ENCODE measurements around the gene TAF3. TPM values are rescaled to one million over a fixed set of nuclear protein-coding genes. Genes with fewer than 3 reads are reported as not detected.

TAF3 gene
- total and polyA plus RNA-seq, 2 experiments from 2014 or later = 3.9 to 7.7 TPM

- DNase-seq (ENCODE audit: low read depth in 1 of 2, low spot score in 1 of 2) = no peak
- H3K27me3 ChIP-seq = no peaks in the 10 kb centered on the region
- H3K9me3 ChIP-seq (ENCODE audit: low read depth) = no peaks in the 10 kb centered on the region
- H3K36me3 ChIP-seq = peaks cover 8% of the 10 kb centered on the region
- peaks cover 6% of the 10 kb centered on the region for H3K4me1 ChIP-seq (ENCODE audit: low read depth)
- no peak overlapping the region for H3K27ac ChIP-seq
- TF ChIP-seq CTCF (IDR thresholded peaks at IDR 0.05; ENCODE audit: low read depth, low read length) = no peak
- no peak overlapping the region for H3K4me3 ChIP-seq
Observed at GRCh38 chr10:8013619-8014018, 195.3 kb downstream of the TAF3 start.

- Histone ChIP-seq H3K4me1 (ENCODE audit: low read depth) (peaks cover 6% of the 10 kb centered on the region), H3K9me3 (ENCODE audit: low read depth) (no peaks in the 10 kb centered on the region), H3K4me3 (no peak overlapping the region), H3K36me3 (peaks cover 8% of the 10 kb centered on the region), H3K27me3 (no peaks in the 10 kb centered on the region), H3K27ac (no peak overlapping the region)
- TF ChIP-seq CTCF (IDR thresholded peaks at IDR 0.05; ENCODE audit: low read depth, low read length) = no peak
- DNase-seq (ENCODE audit: low read depth in 1 of 2, low spot score in 1 of 2) = no peak
Observed at GRCh38 chr10:8014649-8015048, 196.3 kb downstream of the TAF3 start.

DNA sequence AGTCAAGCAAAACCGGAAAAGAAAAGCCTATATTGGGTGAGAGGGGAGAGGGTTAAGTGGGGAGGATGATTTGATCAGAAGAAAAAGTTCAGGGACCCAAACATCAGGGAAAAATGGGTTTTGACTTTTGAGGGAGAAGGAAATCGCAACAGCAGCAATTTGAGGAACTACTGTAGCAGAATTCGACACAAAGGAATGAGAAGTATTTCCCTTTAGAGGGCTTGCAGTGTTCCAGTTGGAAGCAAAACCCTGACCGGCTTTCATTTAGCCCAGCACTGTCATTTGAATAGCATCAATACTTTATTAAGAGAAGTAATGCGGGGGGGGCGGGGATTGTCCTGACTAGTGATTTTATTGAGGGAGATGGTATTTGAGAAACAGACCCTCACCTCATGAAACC lies 199.0 kb downstream of the TAF3 start:
- Histone ChIP-seq H3K4me1 (ENCODE audit: low read depth) (peaks cover 6% of the 10 kb centered on the region), H3K36me3 (peaks cover 8% of the 10 kb centered on the region), H3K27ac (no peak overlapping the region), H3K4me3 (no peak overlapping the region), H3K9me3 (ENCODE audit: low read depth) (no peaks in the 10 kb centered on the region), H3K27me3 (no peaks in the 10 kb centered on the region)
- peak in 1 of 2 donors; percentile 49 for DNase-seq (ENCODE audit: low read depth in 1 of 2, low spot score in 1 of 2)
- no peak for TF ChIP-seq CTCF (IDR thresholded peaks at IDR 0.05; ENCODE audit: low read depth, low read length)

- no peak for DNase-seq (ENCODE audit: low read depth in 1 of 2, low spot score in 1 of 2)
- H3K4me1 ChIP-seq (ENCODE audit: low read depth) = no peaks in the 10 kb centered on the region
- no peaks in the 10 kb centered on the region for H3K36me3 ChIP-seq
- no peak for TF ChIP-seq CTCF (IDR thresholded peaks at IDR 0.05; ENCODE audit: low read depth, low read length)
- H3K27me3 ChIP-seq = peaks cover 5% of the 10 kb centered on the region
- no peaks in the 10 kb centered on the region for H3K9me3 ChIP-seq (ENCODE audit: low read depth)
- H3K27ac ChIP-seq = no peak overlapping the region
- no peak overlapping the region for H3K4me3 ChIP-seq
Observed at GRCh38 chr10:8023321-8023720, 205.0 kb downstream of the TAF3 start.

GRCh38 chr10:8023851-8024250 lies 205.5 kb downstream of the TAF3 start:
- TF ChIP-seq CTCF (IDR thresholded peaks at IDR 0.05; ENCODE audit: low read depth, low read length) = no peak
- Histone ChIP-seq H3K4me3 (no peak overlapping the region), H3K9me3 (ENCODE audit: low read depth) (no peaks in the 10 kb centered on the region), H3K27ac (no peak overlapping the region), H3K4me1 (ENCODE audit: low read depth) (no peaks in the 10 kb centered on the region), H3K27me3 (peaks cover 5% of the 10 kb centered on the region), H3K36me3 (no peaks in the 10 kb centered on the region)
- no peak for DNase-seq (ENCODE audit: low read depth in 1 of 2, low spot score in 1 of 2)

All from cardiac muscle cell (in vitro differentiated cells and primary cell).